Islet precursor cell (in vitro differentiated cells): ENCODE results near the gene TOMM70.
A peak's percentile ranks its signal among the peaks of the same experiment; 100 is the strongest.

Experiments
- DNase-seq: peaks from one replicate; pipeline ENCODE4 v3.0.0-alpha.2; 2018

TOMM70 gene

GRCh38 chr3:100411091-100411982, 10.4 kb upstream of the TOMM70 start:
- no peak for DNase-seq

- DNase-seq = no peak
Measured at GRCh38 chr3:100407977-100408532, 7.2 kb upstream of the TOMM70 start.

- DNase-seq = no peak
Measured at GRCh38 chr3:100407164-100407563, 6.3 kb upstream of the TOMM70 start.

DNA sequence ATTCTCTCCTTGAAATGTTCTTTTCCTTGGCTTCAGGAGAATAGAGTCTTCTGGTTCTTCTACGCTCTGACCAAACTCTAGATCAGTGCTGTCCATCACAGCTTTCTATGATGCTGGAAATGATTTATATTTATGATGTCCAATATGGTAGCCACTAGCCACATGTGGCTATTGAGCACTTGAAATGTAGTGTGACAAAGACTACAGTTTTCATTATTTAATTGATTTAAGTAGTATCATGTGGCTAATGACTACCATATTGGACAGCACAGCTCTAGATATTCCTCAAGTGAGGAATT, 3.3 kb upstream of the TOMM70 start:
- no peak for DNase-seq

DNA sequence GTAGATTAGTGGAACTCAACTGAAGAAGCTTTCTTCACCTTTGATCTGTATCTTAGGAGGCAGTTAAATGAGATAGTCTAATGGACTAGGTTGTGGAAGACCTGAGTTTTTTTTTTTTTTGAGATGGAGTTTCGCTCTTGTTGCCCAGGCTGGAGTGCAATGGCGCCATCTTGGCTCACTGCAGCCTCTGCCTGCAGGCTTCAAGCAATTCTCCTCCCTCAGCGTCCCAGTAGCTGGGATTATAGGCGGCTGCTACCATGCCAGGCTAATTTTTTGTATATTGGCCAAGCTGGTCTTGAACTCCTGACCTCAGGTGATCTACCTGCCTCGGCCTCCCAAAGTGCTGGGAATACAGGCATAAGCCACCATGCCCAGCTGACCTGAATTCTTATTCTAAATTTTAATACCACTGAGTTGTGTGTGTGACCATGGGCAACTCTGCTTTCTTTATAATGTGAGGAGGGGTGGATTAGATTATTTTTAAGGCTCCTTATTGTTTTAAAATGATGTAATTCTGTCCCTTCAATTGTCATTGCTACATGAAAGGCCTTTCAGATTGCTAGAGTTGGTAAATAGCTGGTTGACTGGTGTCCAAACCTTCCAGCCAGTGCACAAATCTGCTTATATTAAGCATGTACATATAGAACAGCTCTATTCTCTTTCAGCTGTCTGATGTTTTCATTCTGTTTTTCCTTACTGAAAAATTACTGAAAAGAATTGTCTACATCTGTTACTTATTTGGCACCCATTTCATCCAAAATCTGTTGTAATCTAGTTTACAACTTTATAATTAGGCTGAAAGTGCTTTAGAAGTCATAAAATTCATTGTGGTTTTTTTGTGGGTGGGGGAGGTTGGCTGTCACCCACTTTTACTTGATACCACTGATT, 2.7 kb upstream of the TOMM70 start:
- no peak for DNase-seq

- DNase-seq = no peak
Measured at GRCh38 chr3:100402891-100403290, 2.0 kb upstream of the TOMM70 start.

DNA sequence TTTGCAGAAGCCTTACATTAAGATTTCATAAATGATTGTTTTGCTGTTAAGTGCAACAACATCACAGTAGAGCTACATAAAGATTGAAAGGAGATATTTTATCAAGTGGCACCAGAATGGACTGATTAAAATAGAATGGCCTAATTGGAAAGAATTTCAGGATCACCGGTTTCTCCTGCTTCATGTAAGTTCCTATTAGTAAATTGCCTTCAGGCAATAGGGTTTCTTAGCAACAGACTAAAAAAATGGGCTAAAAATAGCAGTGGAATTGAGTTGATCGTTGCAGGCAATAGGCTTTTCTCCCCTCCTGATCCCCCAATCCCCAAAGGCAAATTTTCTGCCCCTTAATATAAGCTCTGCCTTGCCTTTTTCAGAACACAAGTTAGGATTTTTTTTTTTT, 1.4 kb upstream of the TOMM70 start:
- DNase-seq = no peak

DNA sequence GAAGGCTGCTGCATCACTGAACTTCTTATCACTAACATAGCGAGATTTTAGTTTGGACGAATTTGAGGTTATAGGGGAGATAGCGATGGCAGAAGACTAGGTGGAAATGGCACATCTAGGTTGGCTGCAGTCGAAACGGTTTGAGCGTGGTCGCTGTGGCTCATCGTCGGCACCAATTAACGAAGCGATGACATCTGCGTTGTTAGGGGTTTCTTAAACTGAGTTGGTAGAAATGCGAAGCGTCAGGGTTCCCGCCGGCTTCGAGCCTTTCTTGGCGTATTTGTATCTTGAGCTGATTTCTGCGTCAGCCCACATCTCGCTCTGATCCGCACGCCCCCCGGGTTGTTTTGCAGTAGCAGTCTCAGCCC, 769 bp upstream of the TOMM70 start:
- DNase-seq = no peak

DNA sequence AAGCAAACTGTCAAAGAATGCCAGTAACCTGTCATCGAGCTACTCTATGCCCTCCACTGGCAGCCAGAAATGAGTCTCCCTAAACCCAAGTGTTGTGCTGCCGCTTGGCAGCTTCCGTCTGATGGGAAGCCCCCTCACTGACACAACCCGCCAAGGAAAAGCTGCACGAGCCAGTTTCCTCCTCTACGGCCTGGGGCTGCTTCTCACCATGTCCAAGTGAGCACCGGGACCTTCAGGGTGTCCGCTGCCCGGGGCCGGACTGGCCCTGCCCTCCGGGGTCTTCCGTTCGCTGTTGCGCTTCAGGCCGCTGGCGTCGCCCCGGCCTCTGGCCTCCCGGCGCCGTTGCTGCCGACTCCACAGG, 490 bp downstream of the TOMM70 start:
- peak; percentile 57 for DNase-seq

- no peak for DNase-seq
Measured at GRCh38 chr3:100399341-100400071, 1.4 kb downstream of the TOMM70 start.

- no peak for DNase-seq
Measured at GRCh38 chr3:100396967-100397366, 3.9 kb downstream of the TOMM70 start.

DNA sequence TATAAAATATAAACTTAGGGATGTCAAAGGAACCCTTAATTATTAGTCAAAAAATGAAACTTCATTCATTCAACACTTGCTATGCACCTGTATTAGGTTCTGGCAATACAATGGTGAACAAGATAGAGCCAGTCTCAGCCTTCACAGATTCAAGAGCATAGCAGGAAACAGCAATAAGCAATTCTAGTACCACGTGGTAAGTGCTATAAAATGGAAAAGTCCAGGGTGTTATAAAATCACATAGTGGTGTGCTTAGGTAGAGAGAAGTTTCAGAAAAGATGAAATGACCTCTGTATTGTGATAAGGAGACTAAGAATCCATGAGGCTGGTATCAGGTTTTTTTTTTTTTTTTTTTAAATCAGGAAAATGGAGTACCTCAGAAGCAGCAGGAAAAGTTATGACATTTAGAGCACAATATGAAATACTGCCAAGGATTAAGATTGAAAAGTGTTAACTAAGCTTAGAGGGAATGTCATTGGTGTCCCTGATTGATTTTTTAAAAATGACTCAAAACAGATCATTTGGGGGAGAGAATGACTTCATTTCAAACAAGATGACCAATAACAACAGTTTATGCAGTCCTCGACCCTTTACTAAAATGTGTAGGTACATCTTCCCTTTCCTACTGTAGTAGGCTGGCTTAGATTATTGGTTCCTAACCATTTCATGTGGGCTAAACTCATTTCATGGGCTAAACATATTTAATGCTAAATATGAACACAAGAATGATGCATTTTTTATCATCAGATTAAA, 5.0 kb downstream of the TOMM70 start:
- no peak for DNase-seq

DNA sequence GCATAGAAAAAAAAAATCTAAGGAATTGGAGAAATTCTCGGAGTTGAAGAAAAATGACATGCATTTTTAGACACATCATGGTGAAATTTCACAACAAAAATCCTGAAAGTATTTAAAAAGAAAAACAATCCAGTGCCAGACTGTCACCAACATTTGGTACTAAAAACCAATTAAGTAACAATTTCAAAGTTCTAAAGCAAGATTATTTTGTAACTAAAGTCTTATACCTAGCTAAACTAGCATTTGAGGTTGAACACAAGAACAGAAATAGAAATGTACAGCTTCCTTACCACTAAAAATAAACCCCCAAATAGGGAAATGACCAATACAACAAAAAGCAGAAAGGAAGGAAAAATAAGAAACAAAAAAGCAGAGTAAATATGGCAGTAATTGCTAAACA, 11.9 kb downstream of the TOMM70 start:
- DNase-seq = no peak

- no peak for DNase-seq
Measured at GRCh38 chr3:100386437-100387074, 14.3 kb downstream of the TOMM70 start.

GRCh38 chr3:100384733-100385525, 16.0 kb downstream of the TOMM70 start:
- no peak for DNase-seq

DNA sequence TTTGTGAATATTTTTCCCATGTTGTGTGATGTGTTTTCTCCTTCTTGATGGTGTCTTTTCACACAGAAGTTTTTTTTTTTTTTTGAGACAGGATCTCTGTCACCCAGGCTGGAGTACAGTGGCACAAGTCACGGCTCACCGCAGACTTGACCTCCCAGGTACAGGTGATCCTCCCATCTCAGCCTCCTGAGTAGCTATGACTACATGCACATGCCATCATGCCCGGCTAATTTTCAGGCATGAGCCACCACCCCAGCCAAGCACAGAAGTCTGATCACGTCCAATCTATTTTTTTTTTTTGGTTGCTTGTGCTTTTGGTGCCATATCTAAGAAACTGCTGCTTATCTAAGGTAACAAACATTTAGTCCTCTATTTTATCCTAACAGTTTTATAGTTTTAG, 24.6 kb downstream of the TOMM70 start:
- no peak for DNase-seq

DNA sequence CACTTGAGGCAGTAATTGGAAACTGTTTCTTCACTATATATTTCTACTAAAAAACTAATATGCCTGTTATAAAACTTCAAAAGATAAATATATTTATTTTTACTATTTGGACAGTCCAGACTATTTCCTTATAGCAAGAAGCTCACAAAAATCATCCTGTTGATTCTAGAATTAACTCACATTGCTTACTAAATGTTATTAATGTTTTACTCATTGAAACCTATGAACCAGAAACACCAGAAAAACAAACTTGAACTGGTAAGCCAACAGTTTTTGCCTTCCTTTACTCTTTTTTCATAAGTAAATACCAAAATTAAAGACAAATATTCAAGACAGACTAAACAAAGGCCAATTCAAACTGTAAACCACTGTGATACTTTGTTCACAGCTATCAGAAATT, 26.4 kb downstream of the TOMM70 start:
- no peak for DNase-seq

DNA sequence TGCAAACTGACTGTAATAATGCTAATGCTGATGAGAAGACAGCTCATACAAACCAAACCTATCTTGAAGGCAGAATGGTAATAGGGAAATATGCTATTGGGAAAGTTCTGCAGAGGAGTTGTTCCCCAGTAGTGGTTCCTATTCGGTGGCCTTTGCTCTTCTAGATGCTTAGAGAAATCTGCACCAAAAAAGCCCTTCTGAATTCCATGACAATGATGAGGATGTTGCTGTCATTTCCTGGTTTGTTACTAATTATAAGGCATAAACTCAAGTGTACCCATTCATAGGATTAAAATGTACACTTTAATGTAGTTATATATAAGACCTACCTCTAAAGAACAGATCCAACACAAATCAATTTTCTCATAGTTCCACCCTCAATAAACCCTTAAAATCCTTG, 30.1 kb downstream of the TOMM70 start:
- no peak for DNase-seq

DNA sequence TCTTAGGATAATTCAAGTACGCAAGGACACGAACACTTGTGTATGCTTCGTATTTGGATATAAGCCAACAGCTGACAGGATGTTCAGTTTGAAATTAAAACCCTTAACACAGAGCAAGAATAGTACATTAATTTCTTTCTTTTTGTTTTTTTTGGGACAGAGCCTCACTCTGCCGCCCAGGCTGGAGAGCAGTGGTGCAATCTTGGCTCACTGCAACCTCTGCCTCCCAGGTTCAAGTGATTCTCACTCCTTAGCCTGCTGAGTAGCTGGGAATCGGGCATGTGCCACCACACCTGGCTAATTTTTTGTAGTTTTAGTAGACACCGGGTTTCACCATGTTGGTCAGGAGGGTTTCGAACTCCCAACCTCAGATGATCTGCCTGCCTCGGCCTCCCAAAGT, 32.4 kb downstream of the TOMM70 start:
- no peak for DNase-seq

DNA sequence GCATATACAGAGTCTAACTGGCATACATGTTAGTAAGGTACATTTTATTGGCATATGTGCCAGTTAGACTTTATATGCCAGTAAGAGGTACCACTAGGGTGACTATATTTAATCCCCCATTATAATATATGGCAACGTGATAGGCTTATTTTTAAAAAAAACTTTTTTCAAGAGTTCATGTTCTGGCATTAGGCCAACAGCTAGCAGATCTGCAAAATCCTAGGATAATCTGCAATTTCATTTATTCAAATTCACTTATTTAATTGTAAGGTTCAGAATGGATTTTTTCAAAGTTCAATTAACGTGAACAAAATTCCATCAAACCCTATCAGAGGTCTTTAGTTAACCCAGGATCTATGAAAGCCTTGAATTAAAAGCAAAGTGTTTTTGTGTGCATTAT, 34.5 kb downstream of the TOMM70 start:
- no peak for DNase-seq

DNA sequence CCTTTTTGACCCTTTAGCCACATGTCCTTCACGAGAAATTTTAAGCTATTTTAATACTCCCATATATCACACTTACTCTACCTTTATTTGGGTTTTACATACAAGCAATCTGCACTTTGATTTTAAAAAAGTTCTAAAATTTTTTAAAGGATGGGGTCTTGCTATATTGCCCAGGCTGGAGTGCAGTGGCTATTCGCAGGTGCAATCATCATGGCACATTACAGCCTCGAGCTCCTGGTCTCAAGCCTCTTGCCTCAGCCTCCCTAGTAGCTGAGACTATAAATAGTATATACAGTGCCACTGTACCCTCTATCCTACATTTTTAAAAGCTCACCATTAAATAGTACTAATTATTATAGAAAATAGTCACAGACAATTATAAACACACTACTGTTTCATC, 36.5 kb downstream of the TOMM70 start:
- no peak for DNase-seq
